ENCODE measurements around the gene CILP2. TPM values are rescaled to one million over a fixed set of nuclear protein-coding genes. Genes with fewer than 3 reads are reported as not detected.

The CILP2 gene
- total RNA-seq, 1 donor from 2014 or later = 1.0 TPM

DNA sequence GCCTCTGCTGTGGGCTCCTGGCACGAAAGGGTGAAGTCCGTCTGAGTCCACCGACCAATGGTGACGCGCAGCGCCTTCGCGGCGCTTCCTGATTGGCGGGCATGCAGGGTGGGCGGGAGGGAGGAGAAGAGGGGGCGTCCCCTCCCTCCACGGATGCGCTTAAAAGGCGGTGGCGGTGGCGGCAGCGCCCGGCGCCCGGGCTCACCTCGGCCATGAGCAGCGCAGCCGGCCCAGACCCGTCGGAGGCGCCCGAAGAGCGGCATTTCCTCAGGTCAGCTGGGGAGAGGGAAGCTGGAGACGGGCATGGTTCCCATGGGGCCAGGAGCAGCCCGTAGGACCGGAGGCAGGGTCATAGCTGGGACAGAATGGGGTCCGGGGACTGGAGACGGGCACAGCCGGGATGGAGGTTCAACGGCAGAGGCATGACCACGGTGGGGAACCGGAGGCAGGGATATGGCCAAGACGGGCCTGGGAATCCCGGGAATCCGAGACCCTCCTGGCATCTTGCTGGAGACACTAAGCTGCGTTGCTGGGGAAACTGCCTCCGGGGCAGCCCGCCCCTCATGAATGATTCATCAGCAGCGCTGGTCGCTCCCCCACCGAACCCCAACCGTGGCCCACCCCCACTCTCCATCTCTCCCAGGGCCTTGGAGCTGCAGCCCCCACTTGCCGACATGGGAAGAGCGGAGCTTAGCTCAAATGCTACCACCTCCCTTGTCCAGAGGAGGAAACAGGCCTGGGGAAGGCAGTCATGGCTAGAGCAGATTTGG, 9.2 kb upstream of the CILP2 start, which contains the start of gene YJEFN3:
TSS of gene YJEFN3 (plus strand) at position 191 of the 770 bp plus-strand sequence. CDS start at position 213, 22 bp downstream.
- Mint-ChIP-seq H3K4me3 (no peak within 1 kb of the TSS), H3K27me3 (ENCODE audit: insufficient read depth, low read depth) (peaks cover 7% of the 10 kb centered on the region), H3K36me3 (peaks cover 3% of the 10 kb centered on the region), H3K27ac (no peak within 1 kb of the TSS), H3K4me1 (peaks cover 42% of the 10 kb centered on the region), H3K9me3 (no peaks in the 10 kb centered on the region)
- Histone ChIP-seq H3K79me2 (ENCODE audit: low read depth) (peaks cover 25% of the 10 kb centered on the region), H3K4me3 (no peak within 1 kb of the TSS), H3K4me1 (peaks cover 9% of the 10 kb centered on the region), H3K27me3 (no peaks in the 10 kb centered on the region), H3K36me3 (no peaks in the 10 kb centered on the region), H3K4me2 (peak within 1 kb of the TSS; percentile 13), H2AFZ (replicated peaks) (no peak within 1 kb of the TSS), H3K27ac (no peak within 1 kb of the TSS), H3K9me3 (ENCODE audit: low read depth) (no peaks in the 10 kb centered on the region), H4K20me1 (ENCODE audit: low read depth) (peaks cover 71% of the 10 kb centered on the region), H3K9ac (no peak within 1 kb of the TSS), H3F3A (ENCODE audit: low read depth) (peaks cover 19% of the 10 kb centered on the region)
- DNase-seq (ENCODE audit: low spot score) = peak; percentile 61
- no peak for TF ChIP-seq EZH2 (IDR thresholded peaks at IDR 0.05)
- TF ChIP-seq EZH2phosphoT487 (IDR thresholded peaks at IDR 0.05) = no peak
- no peak for TF ChIP-seq CTCF (IDR thresholded peaks at IDR 0.05)

DNA sequence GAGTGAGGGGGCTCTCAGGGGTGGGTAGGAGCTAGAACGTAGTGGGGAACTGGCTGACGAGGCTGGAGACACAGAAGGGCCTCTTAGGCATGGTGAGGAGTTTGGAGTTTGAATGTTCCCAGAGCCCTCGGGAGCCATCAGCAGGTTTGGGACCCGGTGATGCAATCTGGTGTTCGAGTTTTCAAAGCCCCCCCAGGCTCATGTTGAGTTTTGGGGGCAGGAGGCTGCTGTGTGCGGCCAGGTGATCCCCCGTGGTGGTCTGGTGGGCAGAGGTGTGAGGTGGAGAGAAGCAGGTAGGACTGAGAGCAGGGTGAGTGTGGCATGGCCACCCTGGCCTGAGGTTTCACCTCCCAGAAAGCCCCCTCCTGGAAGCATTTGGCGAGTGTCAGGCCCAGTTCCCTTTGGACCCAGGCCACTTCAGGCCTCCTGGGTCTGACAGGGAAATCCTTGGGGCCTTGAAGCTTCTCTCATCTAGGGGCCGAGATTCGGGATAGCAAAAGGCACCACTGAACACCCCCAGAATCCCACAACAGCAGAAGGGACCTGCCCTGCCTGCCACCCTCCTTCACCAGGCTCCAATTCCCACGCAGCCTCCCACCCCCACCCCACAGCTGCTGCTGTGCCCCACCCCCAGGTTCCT, 8.2 kb upstream of the CILP2 start:
- no peak overlapping the region for H3K9ac ChIP-seq
- TF ChIP-seq EZH2phosphoT487 (IDR thresholded peaks at IDR 0.05) = no peak
- TF ChIP-seq EZH2 (IDR thresholded peaks at IDR 0.05) = no peak
- TF ChIP-seq CTCF (IDR thresholded peaks at IDR 0.05) = no peak
- H3F3A ChIP-seq (ENCODE audit: low read depth) = peaks cover 24% of the 10 kb centered on the region
- no peaks in the 10 kb centered on the region for H3K36me3 ChIP-seq
- H2AFZ ChIP-seq (replicated peaks) = no peak overlapping the region
- H3K4me1 ChIP-seq = peaks cover 7% of the 10 kb centered on the region
- H3K27ac Mint-ChIP-seq = no peak overlapping the region
- H3K4me1 Mint-ChIP-seq = peaks cover 35% of the 10 kb centered on the region
- H3K9me3 Mint-ChIP-seq = no peaks in the 10 kb centered on the region
- H3K27me3 Mint-ChIP-seq (ENCODE audit: insufficient read depth, low read depth) = peaks cover 9% of the 10 kb centered on the region
- peaks cover 64% of the 10 kb centered on the region for H4K20me1 ChIP-seq (ENCODE audit: low read depth)
- no peak overlapping the region for H3K27ac ChIP-seq
- H3K36me3 Mint-ChIP-seq = peaks cover 3% of the 10 kb centered on the region
- no peaks in the 10 kb centered on the region for H3K27me3 ChIP-seq
- no peak overlapping the region for H3K4me3 Mint-ChIP-seq
- H3K79me2 ChIP-seq (ENCODE audit: low read depth) = peaks cover 15% of the 10 kb centered on the region
- DNase-seq (ENCODE audit: low spot score) = no peak
- no peak overlapping the region for H3K4me2 ChIP-seq
- no peaks in the 10 kb centered on the region for H3K9me3 ChIP-seq (ENCODE audit: low read depth)
- H3K4me3 ChIP-seq = no peak overlapping the region

- no peak overlapping the region for H3K4me3 ChIP-seq
- H3K27ac Mint-ChIP-seq = peak overlapping the region; percentile 10
- H3K27ac ChIP-seq = no peak overlapping the region
These were observed 7.7 kb upstream of the CILP2 start for GRCh38 chr19:19530423-19530804.

More at GRCh38 chr19:19530423-19530804, 7.7 kb upstream of the CILP2 start:
- Histone ChIP-seq H3K4me2 (no peak overlapping the region), H3K4me1 (peaks cover 2% of the 10 kb centered on the region), H3K9me3 (ENCODE audit: low read depth) (no peaks in the 10 kb centered on the region), H3K9ac (no peak overlapping the region), H4K20me1 (ENCODE audit: low read depth) (peaks cover 59% of the 10 kb centered on the region), H3F3A (ENCODE audit: low read depth) (peaks cover 24% of the 10 kb centered on the region), H2AFZ (replicated peaks) (no peak overlapping the region), H3K27me3 (no peaks in the 10 kb centered on the region), H3K36me3 (no peaks in the 10 kb centered on the region), H3K79me2 (ENCODE audit: low read depth) (peaks cover 9% of the 10 kb centered on the region)
- Mint-ChIP-seq H3K4me1 (peaks cover 30% of the 10 kb centered on the region), H3K9me3 (no peaks in the 10 kb centered on the region), H3K4me3 (no peak overlapping the region), H3K36me3 (peaks cover 3% of the 10 kb centered on the region), H3K27me3 (ENCODE audit: insufficient read depth, low read depth) (peaks cover 9% of the 10 kb centered on the region)
- TF ChIP-seq CTCF (IDR thresholded peaks at IDR 0.05) (no peak), EZH2 (IDR thresholded peaks at IDR 0.05) (no peak), EZH2phosphoT487 (IDR thresholded peaks at IDR 0.05) (no peak)
- DNase-seq (ENCODE audit: low spot score) = no peak

All from neural progenitor cell (in vitro differentiated cells).